CD4-positive, alpha-beta T cell treated with Interleukin-17A for 4 hours (primary cell): ENCODE results near the gene BANP.
"Not testable (repeated sequence)": the region's sequence is repeated elsewhere in the genome, so short reads cannot be mapped to it uniquely, and the experiment has no call there.

ENCODE experiments used
- DNase-seq: peaks from one replicate; pipeline ENCODE4 v3.0.0-alpha.2; 2020; ENCODE audit warnings: mixed read lengths

BANP gene

DNA sequence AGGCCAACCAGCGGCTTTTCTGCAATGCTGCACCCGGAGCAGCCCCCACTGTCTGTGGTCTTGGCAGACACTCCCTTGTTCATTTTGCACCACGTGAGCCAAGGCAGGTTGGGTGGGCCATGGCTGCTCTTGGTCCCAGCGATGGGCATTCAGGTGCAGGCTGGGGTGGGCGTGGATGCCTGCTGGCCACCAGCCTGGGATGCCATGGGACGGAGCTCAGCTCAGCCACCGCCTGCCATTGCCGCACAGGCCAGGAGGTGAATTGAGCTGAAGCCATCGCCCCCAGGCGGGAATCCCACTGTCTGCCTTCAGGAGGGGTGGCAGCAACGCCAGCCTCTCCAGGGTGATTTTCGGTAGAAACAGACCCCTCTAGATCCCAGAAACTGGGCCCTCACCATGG, 155.3 kb downstream of the BANP start:
- DNase-seq, result not testable (repeated sequence)

DNA sequence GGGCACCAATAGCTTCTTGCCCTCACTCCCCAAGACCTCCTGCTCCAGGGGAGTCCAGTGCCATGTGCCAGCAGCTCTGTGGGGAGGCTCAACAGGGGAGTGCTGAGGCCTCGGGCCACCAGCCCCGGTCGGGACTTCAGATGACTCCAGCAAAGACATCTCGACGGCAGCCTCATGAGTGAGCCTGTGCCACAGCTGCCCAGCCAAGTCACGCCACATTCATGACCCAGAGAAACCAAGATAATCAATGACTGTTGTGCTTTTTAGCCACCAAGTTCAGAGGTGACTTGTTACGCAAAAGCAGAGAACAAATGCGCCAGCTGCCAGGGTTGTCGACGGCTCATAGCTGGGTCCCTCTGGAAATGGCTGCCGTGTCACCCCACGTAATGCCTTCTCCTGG, 157.5 kb downstream of the BANP start:
- no peak for DNase-seq

DNA sequence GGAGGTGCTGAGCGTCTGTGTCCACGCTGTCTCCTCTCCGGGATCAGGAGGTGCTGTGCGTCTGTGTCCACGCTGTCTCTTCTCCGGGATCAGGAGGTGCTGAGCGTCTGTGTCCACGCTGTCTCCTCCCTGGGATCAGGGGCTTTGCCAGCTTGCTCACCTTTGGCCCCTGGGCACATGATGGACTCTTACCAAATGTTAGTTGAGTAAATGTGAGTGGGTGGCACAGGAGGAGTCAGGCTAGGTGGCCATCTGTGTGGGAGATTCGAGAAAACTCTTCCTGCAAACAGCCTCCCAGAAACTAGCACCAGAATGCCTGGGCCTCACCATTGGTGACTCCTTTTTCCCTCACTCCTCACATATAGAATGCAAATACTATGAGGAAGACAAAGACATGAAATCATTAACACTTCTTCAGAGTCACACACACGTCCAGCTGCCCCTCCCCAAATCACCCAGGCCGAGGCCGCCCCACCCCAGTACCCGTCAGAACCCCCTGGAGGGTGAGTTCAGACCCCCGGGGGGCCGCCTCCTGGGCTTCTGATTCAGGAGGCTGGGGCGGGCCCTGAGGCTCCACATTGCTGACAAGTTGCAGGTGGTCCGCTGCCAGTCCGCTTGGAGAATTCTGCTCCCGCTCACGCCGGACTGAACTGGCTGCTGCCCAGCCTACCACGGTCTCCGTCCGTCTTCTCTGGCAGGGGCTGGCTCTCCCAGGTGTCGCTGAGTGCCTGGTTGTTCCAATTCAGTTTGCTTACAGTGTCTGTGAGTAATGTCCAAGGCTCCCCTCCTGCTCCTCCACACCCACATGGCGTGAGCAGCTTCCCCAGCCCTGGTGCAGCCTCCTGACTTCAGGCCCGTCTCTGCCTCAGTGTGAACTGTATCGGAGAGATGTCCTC, 158.7 kb downstream of the BANP start:
- peak; percentile 12 for DNase-seq

DNA sequence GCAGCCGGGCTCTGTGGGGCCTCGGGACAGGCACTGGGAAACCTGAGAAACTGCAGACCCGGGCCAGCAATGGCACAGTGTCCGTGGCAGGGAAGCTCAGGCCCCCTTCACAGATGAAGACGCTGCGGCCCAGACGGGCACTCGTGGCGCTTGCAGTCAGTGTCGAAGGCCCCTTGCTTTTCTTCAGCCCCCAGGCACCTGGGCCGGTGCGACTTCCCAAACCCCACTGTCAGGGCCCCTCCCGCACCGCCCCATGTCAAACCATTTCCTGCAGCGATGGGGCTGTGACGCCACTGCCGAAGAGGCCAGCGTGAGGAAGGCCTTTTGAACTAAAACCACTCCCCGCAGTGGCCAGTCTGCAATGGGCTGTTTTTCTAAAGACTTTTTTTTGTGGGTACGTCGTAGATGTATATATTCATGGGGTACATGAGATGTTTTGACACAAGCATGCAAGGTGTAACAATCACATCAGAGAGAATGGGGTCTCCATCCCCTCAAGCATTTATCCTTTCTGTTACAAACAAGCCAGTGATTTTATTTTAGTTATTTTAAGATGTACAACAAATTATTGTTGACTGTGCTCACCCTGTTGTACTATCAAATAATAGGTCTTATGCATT, 159.8 kb downstream of the BANP start:
- DNase-seq, result not testable (repeated sequence)

DNA sequence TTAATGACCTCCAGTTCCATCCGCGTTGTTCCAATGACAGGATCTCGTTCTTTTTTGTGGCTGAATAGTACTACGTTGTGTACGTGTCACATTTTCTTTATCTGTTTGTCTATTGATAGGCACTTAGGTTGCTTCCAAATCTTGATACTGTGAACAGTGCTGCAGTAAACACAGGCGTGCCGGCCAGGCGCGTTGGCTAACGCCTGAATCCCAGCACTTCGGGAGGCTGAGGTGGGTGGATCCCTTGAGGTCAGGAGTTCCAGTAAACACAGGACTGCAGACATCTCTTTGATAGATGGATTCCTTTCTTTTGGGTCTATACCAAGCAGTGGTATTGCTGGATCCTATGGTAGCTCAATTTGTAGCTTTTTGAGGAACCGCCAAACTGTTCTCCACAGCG, 160.7 kb downstream of the BANP start:
- not testable (repeated sequence) for DNase-seq

DNA sequence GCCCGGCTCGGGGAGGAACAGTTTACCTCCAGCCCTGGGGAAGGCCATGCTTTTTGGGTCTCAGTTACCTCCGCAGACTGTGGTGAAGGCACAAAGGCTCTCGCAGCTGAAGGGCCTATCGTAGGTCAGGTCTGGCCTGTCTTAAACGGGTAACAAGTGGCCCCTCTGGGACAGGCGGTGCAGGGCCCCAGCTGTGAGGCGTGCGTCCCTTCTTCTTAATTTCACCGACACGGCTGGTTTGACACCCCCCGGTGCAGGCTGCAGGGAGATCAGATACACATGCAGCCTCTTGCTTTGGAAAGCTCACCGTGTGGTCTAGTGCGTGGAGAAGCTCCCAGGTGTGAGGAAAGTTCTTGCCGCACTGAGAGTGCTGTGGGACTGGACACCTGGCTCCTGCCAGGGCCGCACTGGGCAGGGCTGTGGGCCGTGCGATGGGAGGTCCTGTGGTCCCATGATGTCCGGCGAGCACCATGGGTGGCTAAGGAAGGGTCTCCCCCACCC, 162.4 kb downstream of the BANP start:
- no peak for DNase-seq

DNA sequence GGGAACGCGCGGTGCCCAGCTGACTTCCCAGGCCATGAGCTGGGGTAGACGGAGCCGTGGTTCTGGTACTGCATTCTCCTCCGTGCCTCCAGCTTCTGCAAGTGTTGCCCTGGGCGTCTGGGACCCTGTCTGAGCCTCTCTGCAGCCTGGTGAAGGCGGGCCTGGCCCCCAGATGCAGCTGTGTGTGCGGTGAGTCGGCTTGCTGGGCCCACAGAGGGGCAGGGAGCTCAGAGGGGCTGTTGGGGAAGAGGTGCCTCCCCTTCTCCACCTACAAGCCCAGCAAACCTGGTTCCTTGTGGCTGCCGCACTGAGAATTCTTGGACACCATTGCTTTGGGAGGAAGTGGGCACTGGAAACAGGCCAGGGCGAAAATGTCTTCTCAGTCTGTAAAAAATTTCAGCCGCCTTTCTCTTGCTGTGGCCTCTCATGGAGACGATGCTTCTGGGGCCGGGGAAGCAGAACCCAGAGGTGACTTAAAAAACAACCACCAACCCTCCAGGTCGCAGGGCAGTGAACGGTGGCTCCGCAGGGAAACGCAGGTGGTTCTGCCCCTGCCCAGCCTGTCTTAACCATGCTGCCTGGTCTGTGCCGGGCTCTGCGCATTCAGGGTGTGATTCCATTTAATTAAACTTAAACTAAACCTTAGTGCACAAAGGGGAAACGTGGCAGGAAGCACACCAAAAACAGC, 163.5 kb downstream of the BANP start:
- not testable (repeated sequence) for DNase-seq

DNA sequence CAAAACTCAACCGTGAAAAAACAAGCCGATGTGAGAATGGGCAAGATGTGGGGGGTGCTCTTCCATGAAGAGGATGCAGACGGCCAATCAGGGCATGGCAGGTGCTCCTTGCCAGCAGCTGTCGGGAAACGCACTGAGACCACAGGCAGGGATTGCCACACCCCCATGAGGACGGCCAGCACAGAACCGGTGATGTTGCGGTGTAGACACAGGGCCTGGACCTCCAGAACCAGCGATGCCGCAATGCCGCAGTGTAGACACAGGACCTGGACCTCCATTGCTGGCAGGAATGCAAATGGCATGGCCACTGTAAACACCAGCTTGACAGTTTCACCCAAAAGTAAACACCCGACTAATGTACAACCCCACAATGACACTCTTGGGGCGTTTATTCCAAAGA, 164.9 kb downstream of the BANP start:
- no peak for DNase-seq

DNA sequence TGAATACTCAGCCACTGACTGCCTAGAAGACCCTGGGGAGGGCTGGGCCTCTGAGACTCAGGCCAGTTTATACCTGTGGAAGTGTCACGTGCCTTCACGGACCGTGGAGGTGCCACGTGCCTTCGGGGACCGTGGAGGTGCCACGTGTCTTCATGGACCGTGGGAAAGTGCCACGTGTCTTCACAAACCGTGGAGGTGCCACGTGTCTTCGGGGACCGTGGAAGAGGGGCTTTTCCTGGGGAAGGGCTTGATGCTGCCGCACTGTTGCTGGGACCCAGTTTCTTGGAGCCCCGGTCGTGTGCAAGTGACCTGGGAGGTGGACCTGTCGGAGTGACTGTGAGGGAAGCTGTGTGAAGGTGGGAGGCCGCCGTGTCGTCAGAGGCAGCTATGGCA, 166.2 kb downstream of the BANP start:
- DNase-seq, result no peak

DNA sequence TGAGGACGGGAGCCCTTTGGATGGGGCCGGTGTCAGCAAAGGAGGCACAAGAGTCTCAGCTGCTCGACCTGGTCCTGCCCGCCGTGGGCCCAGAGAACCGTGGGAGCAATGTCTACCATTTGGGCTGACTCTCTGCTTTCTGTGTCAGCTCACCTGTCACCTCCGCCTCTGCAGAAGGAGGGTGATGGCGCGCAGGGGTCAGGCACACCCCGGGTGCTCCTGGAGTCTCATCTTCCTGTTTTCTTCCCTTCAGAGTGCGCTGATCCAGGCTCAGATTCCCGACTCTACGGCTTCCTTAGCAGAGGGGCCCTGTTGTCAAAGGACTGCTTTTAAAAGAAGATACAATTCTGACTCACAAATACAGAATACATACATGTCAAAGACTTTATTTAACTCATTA, 167.1 kb downstream of the BANP start:
- DNase-seq, result no peak

DNA sequence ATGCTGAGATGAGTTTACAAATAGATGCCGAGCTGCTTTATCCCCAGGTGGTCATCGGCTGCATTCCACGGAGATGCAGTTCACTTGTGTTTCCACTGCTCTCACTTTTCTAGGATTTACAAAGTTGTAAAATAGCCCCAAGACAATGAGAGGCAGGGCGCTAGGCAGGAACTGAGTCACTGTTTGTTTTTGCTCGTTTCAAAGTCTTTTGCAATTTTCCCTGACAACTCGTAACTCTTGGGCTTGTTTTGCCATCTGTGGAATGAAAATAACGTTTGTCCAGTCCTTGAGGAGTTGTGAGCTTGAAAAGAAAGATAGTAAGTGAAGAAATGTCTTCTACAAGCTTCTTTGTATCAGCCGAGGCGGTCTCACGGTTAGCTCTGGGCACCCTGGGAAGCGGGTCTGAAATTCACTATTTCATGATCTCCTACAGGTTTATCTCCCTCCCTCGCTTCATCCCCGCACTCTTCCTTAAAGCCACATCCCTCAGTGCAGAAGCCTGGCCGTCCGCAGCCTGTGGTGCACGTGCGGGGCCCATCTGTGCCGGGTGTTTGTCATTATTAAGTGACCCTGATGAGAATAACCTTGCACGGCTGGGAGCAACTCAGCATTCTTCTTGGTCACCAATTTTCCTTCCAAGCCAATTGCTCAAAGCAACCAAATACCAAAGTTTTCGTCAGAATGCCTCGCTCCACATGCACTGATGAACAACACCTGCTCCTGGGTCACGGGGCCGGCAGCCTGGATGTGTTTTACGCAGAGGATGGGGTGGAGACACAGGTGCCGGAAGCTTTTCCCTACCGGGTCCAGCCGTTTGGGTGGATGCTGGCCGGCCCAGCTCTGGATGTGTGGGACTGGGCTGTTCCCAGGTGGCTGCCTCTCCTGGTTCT, 167.9 kb downstream of the BANP start:
- DNase-seq, result not testable (repeated sequence)

DNA sequence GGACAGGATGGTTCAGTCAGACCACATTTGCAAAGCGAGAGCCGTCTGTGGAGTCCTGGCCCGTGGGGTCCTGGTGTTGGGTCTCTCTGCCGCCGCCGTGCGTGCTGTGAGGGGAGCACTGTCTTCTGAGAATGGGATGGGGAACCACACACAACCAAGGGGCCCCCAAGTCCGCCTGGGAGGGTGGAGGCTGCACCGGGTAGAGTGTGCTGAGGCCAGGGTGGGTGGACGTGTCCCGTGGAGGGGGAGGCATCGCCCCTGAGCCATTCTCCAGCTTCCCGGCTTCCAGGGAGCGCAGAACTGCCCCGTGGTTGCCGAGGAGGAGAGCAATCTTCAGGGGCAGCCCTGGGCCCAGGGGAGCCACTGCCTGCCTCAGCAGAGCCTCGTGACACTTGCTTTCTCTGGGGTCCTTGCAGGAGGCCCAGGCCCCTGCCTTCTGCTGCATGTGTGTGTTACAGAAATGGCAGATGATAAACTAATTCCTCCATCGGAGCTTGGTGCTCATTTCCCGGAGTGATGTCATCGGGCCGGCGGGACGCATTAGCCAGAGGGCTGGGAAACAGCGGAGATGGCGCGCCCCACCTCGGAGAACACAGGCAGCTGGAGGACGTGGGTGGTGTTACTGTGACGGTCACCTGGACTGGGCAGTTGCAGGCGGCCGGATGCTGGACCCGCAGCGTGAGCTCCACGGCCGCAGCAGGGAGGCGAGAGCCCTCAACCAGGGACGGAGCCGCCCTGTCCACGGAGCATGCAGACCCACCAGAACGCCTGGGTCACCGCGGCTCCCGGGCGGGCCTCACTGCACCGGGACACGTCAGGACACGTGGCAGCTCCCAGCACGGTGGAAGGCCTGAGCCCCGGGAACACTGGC, 168.9 kb downstream of the BANP start:
- DNase-seq, result not testable (repeated sequence)

DNA sequence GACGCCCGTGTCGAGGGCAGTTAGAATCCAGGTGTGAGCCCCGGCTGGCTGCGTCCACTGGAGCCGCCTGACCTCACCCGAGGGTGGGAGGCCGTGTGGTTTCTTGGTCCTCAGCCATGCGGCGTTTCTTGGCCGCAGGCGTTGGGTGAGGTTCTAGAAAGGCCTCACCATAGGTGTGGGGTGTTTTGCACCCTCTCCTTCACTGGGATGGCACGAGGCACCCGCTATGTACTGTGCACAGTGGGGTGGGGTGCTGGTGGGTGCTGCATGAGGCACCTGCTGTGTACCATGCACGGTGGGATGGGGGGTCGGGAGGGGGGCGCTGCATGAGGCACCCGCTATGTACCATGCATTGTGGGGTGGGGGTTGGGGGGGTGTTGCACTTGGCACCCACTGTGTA, 169.6 kb downstream of the BANP start:
- DNase-seq, result no peak

DNA sequence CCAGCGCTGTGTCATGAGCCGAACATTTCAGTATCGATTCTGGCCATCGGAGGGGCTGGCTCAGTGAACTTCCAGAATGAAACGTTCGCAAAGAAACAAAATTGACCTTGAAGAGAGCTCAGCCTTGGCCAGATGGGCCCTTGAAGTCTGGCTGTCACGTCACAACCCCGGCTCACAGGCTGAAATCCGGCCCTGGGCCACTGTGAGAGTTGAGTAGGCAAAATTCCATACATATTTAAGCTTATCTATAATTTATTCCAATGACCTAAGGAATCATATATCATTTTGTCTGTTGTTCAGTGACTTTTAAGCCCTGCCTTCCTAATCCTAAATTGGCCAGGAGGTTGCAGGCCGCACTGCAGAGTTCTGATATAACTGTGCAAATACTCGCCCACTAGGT, 170.2 kb downstream of the BANP start:
- not testable (repeated sequence) for DNase-seq

DNA sequence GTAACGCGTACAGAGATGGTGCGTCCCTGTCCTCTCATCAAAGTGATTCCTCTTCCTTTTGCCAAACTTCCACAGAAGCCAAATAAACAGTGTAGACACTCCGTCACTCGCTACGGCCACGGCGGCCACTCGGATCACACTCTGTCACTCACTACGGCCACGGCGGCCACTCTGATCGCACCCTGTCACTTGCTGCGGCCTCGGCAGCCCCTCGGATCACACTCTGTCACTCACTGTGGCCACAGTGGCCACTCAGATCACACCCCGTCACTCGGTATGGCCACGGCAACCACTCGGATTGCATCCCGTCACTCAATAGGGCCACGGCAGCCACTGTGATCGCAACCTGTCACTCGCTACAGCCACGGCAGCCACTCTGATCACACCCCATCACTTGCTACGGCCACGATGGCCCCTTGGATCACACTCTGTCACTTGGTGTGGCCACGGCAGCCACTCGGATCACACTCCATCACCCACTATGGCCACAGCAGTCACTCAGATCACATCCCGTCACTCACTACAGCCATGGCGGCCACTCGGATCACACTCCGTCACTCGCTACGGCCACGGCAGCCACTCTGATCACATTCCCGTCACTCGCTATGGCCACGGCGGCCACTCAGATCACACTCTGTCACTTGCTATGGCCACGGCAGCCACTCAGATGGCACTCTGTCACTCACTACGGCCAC, 170.8 kb downstream of the BANP start:
- DNase-seq, result no peak
